Left ventricle myocardium superior (tissue), 1 donor: ENCODE measurements around the gene HOXC5. TPM values are rescaled to one million over a fixed set of nuclear protein-coding genes. Genes with fewer than 3 reads are reported as not detected.

Experiments
- ATAC-seq: fragments of 200-7000 bp; cut with Tn5 transposase; one replicate; pipeline ENCODE4 v1.9.1; 2020; ENCODE audit warnings: mild to moderate bottlenecking, moderate library complexity
- DNase-seq: peaks from one replicate; pipeline ENCODE4 v3.0.0-alpha.2; 2020
- intact Hi-C: fragments of 100-400 bp; cut with micrococcal nuclease; formaldehyde crosslinking; loops from one replicate; pipeline ENCODE4 v1.11.0; 2022
- total RNA-seq: library from RNA; stranded (reverse); fragmentation: NEBNext Ultra II Directional; extraction: Animal tissue kit (Norgen Biotek cat#: 25700); gene quantifications from one replicate; pipeline ENCODE4 v1.2.1, GENCODE V29; 2021
- donor health status: DM: no; HTN: yes; CAD: no; lungs with severe emphysema.

HOXC5 gene
- total RNA-seq, 1 donor from 2014 or later: not detected

DNA sequence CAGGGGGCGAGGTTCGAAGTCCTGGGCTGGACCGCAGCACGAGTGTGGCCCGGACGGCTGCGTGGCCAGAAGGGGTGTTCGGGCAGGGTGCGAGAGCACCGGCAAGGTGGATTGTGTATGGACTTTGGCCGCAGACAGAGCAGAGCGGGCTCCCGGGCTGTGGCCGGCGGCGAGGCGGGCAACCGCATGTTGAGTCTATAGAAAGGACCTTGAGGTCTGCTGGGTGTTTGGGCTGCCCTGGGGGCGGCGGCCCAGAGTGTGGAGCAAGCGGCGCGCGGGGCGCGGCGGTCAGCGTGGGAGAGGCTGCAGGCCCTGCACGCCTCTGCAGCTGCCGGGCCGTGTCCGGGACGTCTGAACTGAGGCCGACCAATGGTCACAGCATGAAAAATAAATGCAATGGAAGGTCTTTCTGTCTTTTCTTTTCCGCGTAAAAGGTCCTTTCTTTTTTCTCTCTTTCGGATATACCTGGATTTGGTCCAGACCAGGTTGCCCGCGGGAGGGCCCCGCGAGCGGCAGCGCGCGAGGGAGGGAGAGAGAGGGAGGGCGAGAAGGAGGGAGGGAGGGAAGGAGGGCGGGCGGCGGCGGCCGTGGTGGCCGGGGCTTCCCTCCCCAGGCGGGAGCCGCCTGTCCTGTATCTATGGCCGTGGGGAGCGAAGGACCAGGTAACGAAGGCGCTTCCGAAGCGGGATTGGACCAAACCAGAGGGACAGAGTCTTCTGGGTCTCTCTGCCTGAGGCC lies 38.4 kb upstream of the HOXC5 start:
- ATAC-seq (no peak), DNase-seq (no peak)
- intact Hi-C loops: no loop called here

DNA sequence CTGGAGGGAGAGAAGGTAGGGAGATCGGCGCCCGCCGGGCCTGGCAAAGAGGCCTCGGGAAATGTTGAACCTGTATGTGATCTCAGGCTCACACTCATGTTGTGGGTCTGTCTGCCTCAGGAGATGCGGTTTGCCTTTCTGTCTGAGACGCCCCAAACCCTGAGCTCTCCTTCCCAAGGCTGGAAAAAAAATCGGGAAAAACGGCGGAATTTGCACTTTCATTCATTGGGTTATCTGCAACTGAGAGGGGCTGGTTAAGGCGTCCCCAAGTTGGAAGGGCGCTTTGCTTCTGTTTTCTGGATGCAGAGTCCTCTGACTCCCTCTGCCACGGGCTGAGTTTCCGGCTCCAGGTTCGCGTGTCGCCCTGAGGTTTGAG lies 37.9 kb upstream of the HOXC5 start:
- no peak for ATAC-seq
- intact Hi-C loops: no loop called here
- DNase-seq: no peak

DNA sequence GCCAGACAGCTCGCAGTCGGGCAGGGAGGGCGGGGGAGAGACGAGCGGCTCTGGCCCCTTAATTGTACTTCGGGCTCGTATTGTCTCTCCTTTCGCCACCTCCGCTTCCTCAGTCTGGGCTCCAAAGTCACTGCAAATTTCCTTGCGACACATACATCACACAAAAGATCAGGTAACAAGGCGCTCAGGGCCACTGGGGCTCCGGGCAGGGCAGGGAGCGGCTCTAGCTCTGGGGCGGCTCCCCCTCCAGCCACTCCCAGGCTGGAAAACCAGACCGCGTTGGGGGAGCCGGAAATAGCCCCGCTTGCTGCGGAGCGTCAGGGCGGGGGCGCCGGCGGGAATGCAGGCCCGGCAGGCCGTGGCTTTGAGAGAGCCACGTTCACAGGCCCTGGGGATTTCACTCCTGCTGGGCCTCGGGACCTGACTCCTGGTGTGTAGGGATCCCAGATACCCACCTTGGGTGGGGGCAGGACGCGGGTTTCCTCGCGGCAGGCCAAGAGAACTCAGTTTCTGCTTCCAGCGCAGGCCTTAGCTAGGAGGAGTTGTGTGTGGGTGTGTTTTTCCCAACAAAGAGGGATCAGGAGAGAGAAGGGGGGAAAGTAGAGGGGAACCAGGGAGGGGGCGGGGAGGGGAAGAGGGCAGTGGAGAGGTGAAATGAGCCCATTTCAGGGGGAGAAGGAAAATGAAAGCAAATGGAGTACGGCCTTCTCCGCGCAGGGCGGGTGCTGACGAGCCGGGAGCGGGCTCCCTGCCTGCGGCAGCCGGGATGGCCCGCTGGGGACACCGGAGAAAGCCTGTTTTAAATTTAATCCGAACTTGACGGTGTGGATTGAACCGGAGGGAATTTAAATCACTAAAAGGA lies 37.2 kb upstream of the HOXC5 start:
- intact Hi-C loops: no loop called here
- DNase-seq (no peak), ATAC-seq (peak; percentile 67)

DNA sequence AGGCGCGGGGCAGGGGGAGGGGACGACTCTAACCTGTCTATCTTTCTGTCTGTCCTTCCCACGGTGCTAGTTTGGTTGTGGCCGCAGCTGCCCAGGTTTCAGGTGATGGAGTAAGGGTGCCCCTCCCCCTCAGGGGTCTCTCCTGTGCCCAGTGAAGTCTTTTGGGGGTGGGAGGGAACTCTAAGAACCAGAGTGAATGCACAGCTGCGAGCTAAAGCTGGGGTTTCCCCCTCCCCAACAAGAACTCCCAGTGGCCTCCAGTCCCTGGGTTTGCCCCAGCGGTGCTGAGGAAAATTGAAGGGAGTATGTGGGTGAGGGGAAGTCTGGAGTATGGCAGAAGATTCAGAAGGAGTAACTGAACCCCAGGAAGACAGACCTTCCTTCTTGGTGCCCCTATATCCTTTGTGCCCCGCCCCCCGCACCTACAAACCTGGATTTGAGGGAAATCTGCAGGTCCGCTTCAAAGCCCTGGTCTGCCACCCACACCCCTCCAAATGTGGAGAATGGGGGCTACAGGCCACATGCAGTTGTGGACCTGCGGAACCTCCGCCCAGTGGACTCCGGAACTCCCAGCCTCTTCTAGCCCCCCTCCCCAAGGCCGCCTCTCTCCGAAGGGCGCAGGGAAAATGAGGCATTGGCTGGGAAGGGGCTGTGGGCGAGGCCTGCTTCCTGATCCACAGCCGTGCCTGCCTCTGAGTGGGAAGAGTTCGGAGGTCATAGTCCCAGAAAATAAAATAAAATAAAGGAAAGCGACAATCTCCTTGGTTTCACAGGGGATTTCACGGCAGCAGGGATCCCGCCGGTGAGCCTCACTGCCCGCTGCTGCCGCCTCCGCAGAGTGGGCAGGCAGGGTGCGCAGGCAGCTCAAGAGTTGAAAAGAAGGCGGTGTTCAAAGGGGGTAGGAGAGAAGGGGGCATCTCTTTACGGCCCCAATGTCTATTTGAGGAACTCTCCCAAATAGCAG lies 36.3 kb upstream of the HOXC5 start:
- ATAC-seq (no peak), DNase-seq (no peak)
- intact Hi-C loops: no loop called here

DNA sequence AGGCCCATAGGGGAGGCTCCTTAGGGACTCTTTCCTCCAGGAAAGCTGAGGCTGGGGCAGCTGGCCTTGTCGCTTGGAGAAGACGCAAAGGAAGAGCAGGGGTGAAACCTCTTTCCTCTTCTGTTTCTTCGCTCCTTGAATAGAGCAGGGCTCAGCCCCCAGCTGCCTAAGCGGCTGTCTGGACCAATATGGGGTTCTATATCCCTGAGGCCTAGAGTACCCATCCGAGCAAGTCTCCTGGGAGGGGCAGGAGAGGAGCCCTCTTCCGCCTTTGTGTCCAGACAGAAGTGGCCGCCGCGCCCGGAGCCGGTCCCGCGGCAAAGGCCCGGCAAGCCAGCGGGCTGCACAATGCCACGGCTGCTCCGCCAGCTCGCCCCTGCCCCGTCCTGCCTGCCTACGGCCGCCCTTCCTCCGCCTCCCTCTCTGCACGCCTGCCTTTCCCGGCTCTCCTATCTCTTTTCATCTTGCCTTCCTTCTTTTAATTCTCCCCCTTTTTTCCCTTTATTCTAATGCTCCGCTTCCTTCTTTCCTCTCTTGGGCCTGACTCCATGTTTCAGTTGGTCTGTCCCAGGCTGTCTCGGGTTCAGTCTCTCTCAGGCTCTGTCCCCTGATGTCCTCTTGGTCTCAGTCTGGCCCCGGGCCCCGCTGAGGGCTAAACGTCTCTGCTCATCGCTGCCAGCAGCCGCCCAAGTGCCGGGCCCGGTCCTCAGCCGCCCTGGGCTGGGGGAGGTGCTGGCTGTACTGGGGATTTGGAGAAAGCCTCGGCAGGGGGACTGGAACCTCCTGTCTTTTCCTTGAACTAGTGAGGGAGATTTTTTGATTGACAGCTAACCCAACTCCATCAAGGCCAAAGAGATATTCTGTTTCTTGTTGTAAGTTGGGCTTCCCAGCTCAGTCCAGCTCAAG lies 35.4 kb upstream of the HOXC5 start:
- no peak for DNase-seq
- intact Hi-C loops: no loop called here
- no peak for ATAC-seq

DNA sequence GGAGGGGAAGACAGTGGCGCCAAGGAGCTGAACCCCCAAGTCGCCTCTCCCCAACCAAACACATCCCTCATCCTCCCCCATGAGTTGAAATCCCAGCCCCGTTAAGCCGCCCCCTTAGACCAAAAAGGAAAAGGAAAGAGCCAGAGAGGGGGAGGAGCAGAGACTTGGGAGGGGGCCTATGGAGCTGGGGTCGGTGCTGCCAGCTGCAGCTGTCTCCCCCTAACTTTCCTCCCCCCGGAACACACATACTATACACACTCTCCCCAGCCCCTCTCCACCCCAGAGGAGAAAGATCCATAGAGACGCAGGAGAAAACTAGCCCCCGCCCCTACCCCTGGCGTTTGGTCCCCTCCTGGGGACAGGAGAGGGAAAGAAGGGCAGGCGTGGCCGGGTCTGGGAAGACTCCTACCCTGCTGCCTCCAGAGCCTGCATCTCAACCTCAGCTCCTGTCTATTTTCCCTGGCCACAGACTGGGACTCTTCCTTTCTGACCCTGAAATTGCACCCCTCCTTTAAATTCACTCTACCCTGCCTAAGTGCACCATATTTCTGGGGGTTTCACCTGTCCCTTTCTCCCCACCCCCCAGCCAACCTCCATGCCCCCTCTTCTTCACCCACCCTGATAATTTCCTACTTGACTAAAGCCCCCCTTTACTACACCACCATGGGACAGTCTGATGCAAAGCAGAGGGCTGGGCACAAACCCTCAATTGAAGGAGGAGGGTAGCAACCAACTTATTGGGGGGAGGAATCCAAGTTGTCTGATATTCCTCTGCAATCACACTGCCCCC lies 34.5 kb upstream of the HOXC5 start:
- no peak for ATAC-seq
- intact Hi-C loops: no loop called here
- peak; percentile 11 for DNase-seq

DNA sequence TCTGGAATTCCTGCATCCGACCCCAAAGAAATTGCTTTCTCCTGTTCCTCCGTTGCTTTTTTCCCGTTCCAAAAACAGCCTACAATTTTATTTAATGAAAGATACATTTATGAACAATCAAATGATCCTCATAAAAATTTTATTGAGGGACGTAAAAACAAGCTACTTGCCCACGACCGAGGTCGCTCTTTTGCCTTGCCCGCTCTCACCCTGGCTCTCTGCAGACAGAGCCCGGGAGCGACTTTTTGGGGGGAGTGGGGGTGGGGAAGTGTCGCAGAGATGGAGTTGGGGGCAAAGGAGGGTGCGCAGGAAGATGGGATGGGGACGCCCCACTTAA lies 34.0 kb upstream of the HOXC5 start:
- DNase-seq (no peak), ATAC-seq (no peak)
- intact Hi-C loops: no loop called here

DNA sequence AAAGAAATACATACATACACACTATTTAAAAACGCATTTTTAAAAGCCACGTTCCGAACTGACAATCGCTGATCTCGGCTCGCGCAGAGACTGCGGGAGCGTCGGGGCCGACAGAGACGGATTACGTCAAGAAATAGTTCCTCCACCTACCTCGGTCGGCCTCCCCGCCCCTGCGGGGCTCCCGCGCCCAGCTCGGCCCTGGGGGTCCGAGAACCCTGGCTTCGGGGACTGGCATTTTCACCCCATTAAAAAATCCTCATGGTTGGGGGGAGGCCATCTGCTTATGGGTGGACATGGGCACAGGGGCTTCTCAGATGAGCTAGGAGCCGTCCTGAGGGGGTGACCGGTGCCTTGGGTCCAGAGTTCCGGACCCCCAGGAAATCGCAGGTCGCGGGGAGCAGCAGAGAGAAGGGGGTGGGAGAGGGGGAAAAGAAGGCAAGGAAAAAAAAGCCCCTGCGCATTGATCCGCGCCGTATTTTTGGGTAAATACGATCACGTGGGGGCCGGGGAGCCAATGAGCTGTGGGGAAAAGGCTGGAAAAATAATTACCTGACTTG lies 33.2 kb upstream of the HOXC5 start:
- intact Hi-C loops: no loop called here
- DNase-seq (no peak), ATAC-seq (no peak)

DNA sequence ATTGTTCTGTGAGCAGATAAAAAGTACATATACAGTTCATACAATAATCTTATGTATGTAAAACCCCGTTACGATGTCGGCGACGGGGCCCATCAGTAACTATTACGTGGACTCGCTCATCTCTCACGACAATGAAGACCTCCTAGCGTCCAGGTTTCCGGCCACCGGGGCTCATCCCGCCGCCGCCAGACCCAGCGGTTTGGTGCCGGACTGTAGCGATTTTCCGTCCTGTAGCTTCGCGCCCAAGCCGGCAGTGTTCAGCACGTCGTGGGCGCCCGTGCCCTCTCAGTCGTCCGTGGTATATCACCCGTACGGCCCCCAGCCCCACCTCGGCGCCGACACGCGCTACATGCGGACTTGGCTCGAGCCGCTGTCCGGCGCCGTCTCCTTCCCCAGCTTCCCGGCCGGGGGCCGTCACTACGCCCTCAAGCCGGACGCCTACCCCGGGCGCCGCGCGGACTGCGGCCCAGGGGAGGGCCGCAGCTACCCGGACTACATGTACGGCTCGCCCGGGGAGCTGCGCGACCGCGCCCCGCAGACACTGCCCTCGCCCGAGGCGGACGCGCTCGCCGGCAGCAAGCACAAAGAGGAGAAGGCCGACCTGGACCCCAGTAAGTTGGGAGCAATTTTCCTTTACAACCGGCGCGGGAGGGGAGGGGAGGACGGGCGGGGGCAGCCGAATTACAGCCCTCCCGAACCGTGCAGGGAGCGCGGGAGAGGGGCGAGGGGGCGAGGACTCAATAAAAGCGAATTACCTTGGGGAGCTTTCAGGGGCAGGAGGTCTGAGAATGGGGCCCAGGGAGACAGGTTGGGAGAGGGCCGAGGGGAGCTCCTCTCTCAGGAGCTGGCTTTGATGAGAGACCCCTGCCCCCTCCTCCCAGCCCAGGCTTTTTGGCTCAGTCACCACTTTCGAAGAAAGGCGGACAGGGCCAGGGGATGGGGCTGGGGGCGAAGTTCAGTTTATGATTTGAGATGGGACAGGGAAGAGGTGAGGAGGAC lies 32.4 kb upstream of the HOXC5 start, which contains the start of gene HOXC9:
HOXC9 (plus strand) TSS at position 46 of the 999 bp plus-strand sequence; CDS start at position 74, 28 bp downstream.
- DNase-seq: no peak
- no peak for ATAC-seq
- intact Hi-C loops: no loop called here

DNA sequence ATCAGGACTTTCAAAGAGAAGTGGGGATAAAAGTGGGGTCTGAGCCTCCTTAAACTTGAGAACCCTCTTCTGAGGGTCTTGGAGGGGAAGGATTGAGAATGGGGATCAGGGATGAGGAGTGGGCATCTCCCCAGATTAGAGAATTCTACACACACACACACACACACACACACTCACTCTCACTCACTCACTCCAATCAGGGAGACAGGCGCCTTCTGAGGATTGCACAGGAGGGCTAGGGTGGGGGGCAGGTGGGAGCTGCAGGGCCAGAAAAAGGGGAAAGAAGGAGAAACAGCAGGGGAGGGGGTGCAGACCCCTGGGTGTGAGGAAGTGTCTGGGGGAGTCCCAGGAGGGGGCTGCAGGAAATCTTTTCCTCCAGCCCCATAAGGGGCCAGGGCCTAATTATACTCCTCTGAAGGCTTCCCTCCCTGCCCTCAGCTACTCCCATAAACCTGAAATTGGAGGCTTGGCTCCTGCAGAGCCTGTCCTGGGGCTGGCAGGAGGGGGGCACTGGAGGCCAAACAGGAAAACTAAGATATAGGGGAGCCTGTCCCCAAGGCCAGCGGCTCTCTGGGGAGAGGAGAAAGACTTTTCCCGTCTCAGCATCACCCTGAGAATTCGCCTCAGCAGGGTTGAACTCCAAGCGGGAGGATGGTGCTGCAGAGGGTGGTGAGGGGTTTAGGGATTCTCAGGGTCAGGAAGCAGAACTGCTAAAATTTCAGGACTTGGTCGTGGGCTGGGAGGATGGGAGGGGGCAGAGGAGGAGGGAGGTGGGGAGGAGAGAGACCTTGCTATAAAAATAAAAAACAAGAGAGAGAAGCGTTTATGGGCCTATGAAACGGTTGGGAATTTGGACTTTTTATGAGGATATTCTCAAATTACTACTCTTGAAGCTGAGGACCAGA lies 31.3 kb upstream of the HOXC5 start:
- DNase-seq (no peak), ATAC-seq (no peak)
- intact Hi-C loops: no loop called here

DNA sequence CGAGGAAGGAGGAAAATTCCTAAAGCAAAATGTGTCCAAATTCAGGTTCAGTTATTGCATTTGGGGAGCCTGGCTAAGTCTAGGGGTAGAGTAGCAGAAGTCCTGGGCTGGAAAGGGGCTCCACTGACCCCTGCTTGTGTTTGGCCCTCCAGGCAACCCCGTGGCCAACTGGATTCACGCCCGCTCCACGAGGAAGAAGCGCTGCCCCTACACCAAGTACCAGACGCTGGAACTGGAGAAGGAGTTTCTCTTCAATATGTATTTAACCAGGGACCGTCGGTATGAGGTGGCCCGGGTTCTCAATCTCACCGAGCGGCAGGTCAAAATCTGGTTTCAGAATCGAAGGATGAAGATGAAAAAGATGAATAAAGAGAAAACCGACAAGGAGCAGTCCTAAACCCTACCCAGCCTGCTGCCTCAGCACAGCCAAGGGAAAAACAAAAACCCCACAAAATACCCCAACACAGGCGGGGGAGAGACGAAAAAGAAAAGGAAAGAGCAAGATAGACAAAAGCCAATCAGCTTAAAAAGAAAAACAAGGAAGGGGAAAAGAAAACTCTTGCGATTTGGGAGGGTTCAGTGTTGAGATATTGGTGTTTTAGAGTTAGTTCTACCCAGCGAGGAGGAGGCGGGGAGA lies 30.5 kb upstream of the HOXC5 start:
- ATAC-seq (no peak), DNase-seq (no peak)
- intact Hi-C loops: no loop called here

DNA sequence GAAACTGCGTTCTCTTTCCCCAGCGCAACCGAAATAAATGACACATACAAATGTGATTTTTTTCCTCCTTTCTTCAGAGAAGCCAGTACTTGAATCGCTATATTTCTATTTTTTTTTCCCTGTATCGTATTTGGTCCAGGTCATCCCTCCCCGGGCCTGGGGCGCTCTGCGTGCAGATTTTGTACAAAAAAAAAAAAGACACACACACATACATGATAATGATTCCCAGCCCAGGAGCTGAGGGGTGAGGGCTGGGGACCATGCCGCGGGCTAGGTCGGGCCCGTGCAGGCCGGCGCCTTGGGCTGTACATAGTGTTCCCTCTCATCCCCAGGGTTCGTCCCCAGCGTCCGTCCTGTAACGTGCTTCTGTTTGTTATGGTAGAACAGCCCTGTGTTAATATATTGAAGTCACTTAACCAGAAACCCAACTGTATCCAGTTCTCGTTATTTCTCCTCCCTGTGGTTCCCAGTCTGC lies 29.9 kb upstream of the HOXC5 start:
- intact Hi-C loops: no loop called here

DNA sequence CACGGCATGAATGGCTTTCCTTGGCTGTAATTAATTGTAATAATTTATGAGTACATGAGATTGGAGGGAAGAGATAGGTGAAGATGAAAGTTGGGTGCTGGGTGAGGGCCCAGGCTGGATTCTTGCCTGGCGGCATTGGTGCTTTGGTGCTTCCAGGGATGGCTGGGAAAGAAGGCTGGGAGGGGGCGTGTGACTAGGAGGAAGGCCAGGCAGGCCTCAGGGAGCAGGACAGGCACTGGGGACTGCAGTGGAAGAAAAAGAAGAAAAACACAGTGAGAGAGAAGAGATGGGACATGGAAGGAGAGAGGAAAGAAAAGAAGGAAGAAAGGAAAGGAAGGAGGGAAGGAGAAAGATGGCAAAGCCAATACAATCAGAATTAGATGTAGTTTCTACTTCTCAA lies 29.2 kb upstream of the HOXC5 start:
- intact Hi-C loops: no loop called here
- DNase-seq (no peak), ATAC-seq (no peak)

More for the DNA sequence above, 29.9 kb upstream of the HOXC5 start:
- DNase-seq: no peak
- ATAC-seq: no peak

DNA sequence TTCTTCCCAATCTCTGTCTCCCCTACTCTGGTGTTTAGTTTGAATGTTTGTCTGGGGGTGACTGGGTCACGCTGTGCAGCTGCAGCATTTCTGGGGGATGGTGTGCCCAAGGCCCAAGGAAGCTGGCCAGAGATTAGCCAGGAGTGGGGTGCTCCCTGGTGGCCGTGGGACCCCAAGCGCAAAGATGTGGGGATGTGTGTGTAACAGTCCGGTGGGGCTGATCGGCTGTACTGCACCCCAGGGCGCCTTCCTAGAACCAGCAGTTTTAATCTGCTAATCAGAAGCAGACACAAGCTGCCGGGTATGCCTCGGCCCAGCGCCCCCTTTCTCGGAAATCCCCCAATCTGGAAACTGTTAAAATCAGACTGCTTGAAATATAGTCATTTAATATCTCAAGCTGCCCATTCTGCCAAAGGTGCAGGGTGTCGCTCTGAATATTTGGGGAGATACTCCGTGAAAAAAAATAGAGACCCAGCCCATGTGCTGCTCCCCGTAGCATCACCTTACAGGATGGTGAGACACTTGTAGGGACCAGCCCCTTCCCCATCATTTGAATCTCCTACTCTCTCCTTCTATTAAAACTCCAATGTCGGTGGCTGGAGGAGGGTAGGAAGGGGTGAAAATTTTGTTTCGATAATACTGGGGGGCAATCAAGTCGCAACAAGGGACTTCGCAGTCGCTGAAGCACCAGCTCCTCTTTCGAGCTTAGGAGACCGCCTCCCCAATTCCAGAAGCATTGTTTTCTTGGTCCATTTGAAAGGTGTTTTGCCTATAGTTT lies 28.6 kb upstream of the HOXC5 start:
- no peak for ATAC-seq
- DNase-seq: no peak
- intact Hi-C loops: no loop called here
